ENCODE data around the gene MRPL28.
A peak's percentile ranks its signal among the peaks of the same experiment; 100 is the strongest.

The MRPL28 gene

GRCh38 chr16:404971-405486 lies 34.7 kb upstream of the MRPL28 start:
- H3K4me3 ChIP-seq, result no peak overlapping the region
- no peak overlapping the region for H3K27ac ChIP-seq
- no peak for TF ChIP-seq CTCF (IDR thresholded peaks at IDR 0.05)
- DNase-seq (ENCODE audit: low spot score), result no peak

GRCh38 chr16:401468-402348 lies 31.4 kb upstream of the MRPL28 start, which contains the start of gene DECR2:
TSS of gene DECR2 (plus strand) at chr16:401885. CDS start at chr16:401964, 79 bp downstream.
- DNase-seq (ENCODE audit: low spot score), result peak; percentile 97
- TF ChIP-seq CTCF (IDR thresholded peaks at IDR 0.05), result no peak
- Histone ChIP-seq H3K27ac (peak within 1 kb of the TSS; percentile 88 to 98), H3K4me3 (peak within 1 kb of the TSS; percentile 86)

GRCh38 chr16:400061-400591 lies 29.8 kb upstream of the MRPL28 start:
- peak overlapping the region; percentile 86 for H3K4me3 ChIP-seq
- no peak for TF ChIP-seq CTCF (IDR thresholded peaks at IDR 0.05)
- DNase-seq (ENCODE audit: low spot score), result no peak
- H3K27ac ChIP-seq, result peak overlapping the region in 1 of 2 donors; percentile 98

- DNase-seq (ENCODE audit: low spot score), result no peak
- Histone ChIP-seq H3K4me3 (no peak overlapping the region), H3K27ac (peak overlapping the region in 1 of 2 donors; percentile 98)
- TF ChIP-seq CTCF (IDR thresholded peaks at IDR 0.05), result no peak
Measured at GRCh38 chr16:399340-400019, 29.1 kb upstream of the MRPL28 start.

- no peak for DNase-seq (ENCODE audit: low spot score)
- peak overlapping the region in 1 of 2 donors; percentile 92 for H3K27ac ChIP-seq
- TF ChIP-seq CTCF (IDR thresholded peaks at IDR 0.05), result no peak
- no peak overlapping the region for H3K4me3 ChIP-seq
Measured at GRCh38 chr16:398561-399339, 28.4 kb upstream of the MRPL28 start.

GRCh38 chr16:397736-398332 lies 27.5 kb upstream of the MRPL28 start:
- peak overlapping the region; percentile 82 for H3K4me3 ChIP-seq
- peak; percentile 91 for DNase-seq (ENCODE audit: low spot score)
- no peak for TF ChIP-seq CTCF (IDR thresholded peaks at IDR 0.05)
- H3K27ac ChIP-seq, result peak overlapping the region; percentile 65 to 92

Measured in coronary artery (tissue), 2 donors.